ENCODE data around the gene UTP14C.

GRCh38 chr13:52004511-52005170 is 19.9 kb upstream of the UTP14C start:
- TF ChIP-seq CTCF (conservative IDR thresholded peaks at IDR 0.05 in 1 of 2, IDR thresholded peaks at IDR 0.05 in 1 of 2; ENCODE audit: extremely low read depth in 1 of 2, insufficient read depth in 1 of 2, low read depth in 1 of 2, low read length in 2 of 2) (no peak), EZH2 (IDR thresholded peaks at IDR 0.05; ENCODE audit: borderline replicate concordance, low read length) (no peak)
